H9 (cell line): ENCODE results near the gene PRTG. TPM values are rescaled to one million over a fixed set of nuclear protein-coding genes. Genes with fewer than 3 reads are reported as not detected.
A peak's percentile ranks its signal among the peaks of the same experiment; 100 is the strongest.

Source experiments
- DNase-seq: peaks from one replicate; pipeline ENCODE4 v3.0.0-alpha.2; 2017
- H2AFZ ChIP-seq: one replicate; pipeline ENCODE4 v1.6.1; 2013; ENCODE audit warnings: mild to moderate bottlenecking, low read length, control low read depth, moderate library complexity
- H2AK5ac ChIP-seq: 2 replicates; pipeline ENCODE4 v1.6.1; 2013; ENCODE audit warnings: low read length, control low read depth, mixed read lengths; ENCODE audit not compliant: insufficient read length
- H2BK120ac ChIP-seq: one replicate; pipeline ENCODE4 v1.6.1; 2013; ENCODE audit warnings: low read depth, mild to moderate bottlenecking, low read length, control low read depth, inconsistent platforms; ENCODE audit not compliant: poor library complexity, severe bottlenecking
- H2BK12ac ChIP-seq: 2 replicates; pipeline ENCODE4 v1.6.1; 2013; ENCODE audit warnings: low read length, control low read depth, mixed read lengths, low read depth; ENCODE audit not compliant: insufficient read length
- H2BK15ac ChIP-seq: 2 replicates; pipeline ENCODE4 v1.6.1; 2013; ENCODE audit warnings: low read depth, low read length, control low read depth
- H2BK20ac ChIP-seq: one replicate; pipeline ENCODE4 v1.6.1; 2013; ENCODE audit warnings: low read depth, mild to moderate bottlenecking, low read length, control low read depth, inconsistent platforms; ENCODE audit not compliant: poor library complexity, severe bottlenecking
- H2BK5ac ChIP-seq: 2 replicates; pipeline ENCODE4 v1.6.1; 2013; ENCODE audit warnings: low read length, control low read depth, mixed read lengths; ENCODE audit not compliant: insufficient read length
- H3K14ac ChIP-seq: 2 replicates; pipeline ENCODE4 v1.6.1; 2013; ENCODE audit warnings: low read length, control low read depth; ENCODE audit not compliant: insufficient read depth
- H3K18ac ChIP-seq: 2 replicates; pipeline ENCODE4 v1.6.1; 2013; ENCODE audit warnings: low read depth, mild to moderate bottlenecking, mixed read lengths, low read length, control low read depth; ENCODE audit not compliant: insufficient read length
- H3K23ac ChIP-seq: 2 replicates; pipeline ENCODE4 v1.6.1; 2013; ENCODE audit warnings: low read length, control low read depth, mixed read lengths, low read depth; ENCODE audit not compliant: insufficient read length
- H3K23me2 ChIP-seq: 2 replicates; pipeline ENCODE4 v1.6.1; 2013; ENCODE audit warnings: low read depth, mild to moderate bottlenecking, mixed read lengths, low read length, control low read depth; ENCODE audit not compliant: insufficient read length, poor library complexity, severe bottlenecking
- H3K27ac ChIP-seq: 2 replicates; pipeline ENCODE4 v1.5.1; 2013; ENCODE audit warnings: low read length, control low read depth, mixed read lengths, low read depth; ENCODE audit not compliant: insufficient read length
- H3K27me3 ChIP-seq: 2 replicates; pipeline ENCODE4 v1.6.1; 2013; ENCODE audit warnings: low read length, control low read depth, inconsistent platforms; ENCODE audit not compliant: insufficient read depth
- H3K4ac ChIP-seq: 2 replicates; pipeline ENCODE4 v1.6.1; 2013; ENCODE audit warnings: low read depth, mild to moderate bottlenecking, control low read depth, inconsistent platforms, low read length, moderate library complexity
- H3K4me1 ChIP-seq: 2 replicates; pipeline ENCODE4 v1.6.1; 2013; ENCODE audit warnings: low read length, control low read depth, inconsistent platforms; ENCODE audit not compliant: insufficient read depth
- H3K4me2 ChIP-seq: 2 replicates; pipeline ENCODE4 v1.6.1; 2013; ENCODE audit warnings: low read length, control low read depth, mixed read lengths; ENCODE audit not compliant: insufficient read length, insufficient read depth
- H3K56ac ChIP-seq: 2 replicates; pipeline ENCODE4 v1.6.1; 2013; ENCODE audit warnings: low read depth, mild to moderate bottlenecking, mixed read lengths, low read length, control low read depth; ENCODE audit not compliant: insufficient read length
- H3K79me1 ChIP-seq: 2 replicates; pipeline ENCODE4 v1.6.1; 2013; ENCODE audit warnings: low read depth, mild to moderate bottlenecking, moderate library complexity, low read length, control low read depth, inconsistent platforms; ENCODE audit not compliant: insufficient read depth, poor library complexity, severe bottlenecking
- H3K79me2 ChIP-seq: 2 replicates; pipeline ENCODE4 v1.6.1; 2013; ENCODE audit warnings: low read length, control low read depth, inconsistent platforms; ENCODE audit not compliant: insufficient read depth
- H3K9ac ChIP-seq: 2 replicates; pipeline ENCODE4 v1.6.1; 2013; ENCODE audit warnings: low read length, control low read depth, mixed read lengths; ENCODE audit not compliant: insufficient read length; ENCODE audit errors: extremely low read depth
- H3K9me3 ChIP-seq: one replicate; pipeline ENCODE4 v1.6.1; 2013; ENCODE audit warnings: low read depth, low read length, inconsistent platforms; ENCODE audit not compliant: control insufficient read depth
- H3T11ph ChIP-seq: one replicate; pipeline ENCODE4 v1.6.1; 2013; ENCODE audit warnings: mild to moderate bottlenecking, low read length, control low read depth, inconsistent platforms
- H4K20me1 ChIP-seq: one replicate; pipeline ENCODE4 v1.6.1; 2013; ENCODE audit not compliant: control insufficient read depth, insufficient read length, insufficient read depth
- H4K5ac ChIP-seq: 2 replicates; pipeline ENCODE4 v1.6.1; 2013; ENCODE audit warnings: low read depth, mild to moderate bottlenecking, mixed read lengths, low read length, control low read depth; ENCODE audit not compliant: insufficient read length
- H4K8ac ChIP-seq: replicated peaks from 2 replicates; pipeline ENCODE4 v1.6.1; 2013; ENCODE audit warnings: low read length, control low read depth, mixed read lengths, low read depth; ENCODE audit not compliant: insufficient read length
- H4K91ac ChIP-seq: 2 replicates; pipeline ENCODE4 v1.6.1; 2013; ENCODE audit warnings: low read depth, mild to moderate bottlenecking, moderate library complexity, mixed read lengths, low read length, control low read depth; ENCODE audit not compliant: insufficient read length
- H3K27ac Mint-ChIP-seq, 3 experiments: 2 replicates in 2 of 3; 3 replicates in 1 of 3; pipeline ENCODE4 v1.8.0; 2020 to 2021; ENCODE audit warnings: mixed read lengths in 3 of 3, mild to moderate bottlenecking in 1 of 3, moderate library complexity in 1 of 3
- H3K27me3 Mint-ChIP-seq: 2 replicates; pipeline ENCODE4 v1.8.0; 2021; ENCODE audit warnings: low read depth, mild to moderate bottlenecking, moderate library complexity, mixed read lengths
- H3K36me3 Mint-ChIP-seq, 3 experiments: 2 replicates in 2 of 3; 3 replicates in 1 of 3; pipeline ENCODE4 v1.8.0; 2020 to 2021; ENCODE audit warnings: low read depth in 3 of 3, mixed read lengths in 3 of 3; ENCODE audit not compliant: insufficient read depth in 1 of 3
- H3K4me1 Mint-ChIP-seq, 2 experiments: 2 replicates each; pipeline ENCODE4 v1.8.0; 2020; ENCODE audit warnings: mixed read lengths in 2 of 2
- H3K4me3 Mint-ChIP-seq, 2 experiments: 2 replicates in 1 of 2; 3 replicates in 1 of 2; pipeline ENCODE4 v1.8.0; 2020 to 2021; ENCODE audit warnings: mild to moderate bottlenecking in 2 of 2, mixed read lengths in 2 of 2, moderate library complexity in 1 of 2
- H3K9me3 Mint-ChIP-seq, 2 experiments: 2 replicates in 1 of 2; 3 replicates in 1 of 2; pipeline ENCODE4 v1.8.0; 2020; ENCODE audit warnings: mild to moderate bottlenecking in 2 of 2, mixed read lengths in 2 of 2, moderate library complexity in 1 of 2
- CTCF ChIP-seq: fragments of 200-600 bp; sonication (generic); conservative IDR thresholded peaks from 3 replicates; pipeline ENCODE4 v1.8.0; 2021; ENCODE audit warnings: antibody characterized with exemption, mild to moderate bottlenecking
- WGBS: extraction: QIAGEN DNeasy Blood & Tissue Kit; methylation state at CpG from one replicate; pipeline ENCODE4 v1.1.7; 2013; ENCODE audit warnings: missing lambda C conversion rate, low lambda C conversion rate, mixed read lengths; ENCODE audit not compliant: insufficient read length; ENCODE audit errors: extremely low coverage; 5-methylcytosine and 5-hydroxymethylcytosine counted together
- total RNA-seq: library from RNA; stranded (reverse); gene quantifications from 2 replicates; pipeline ENCODE4 v1.2.1, GENCODE V29; 2021

PRTG gene
- total RNA-seq, 1 experiment from 2014 or later, result 5.7 TPM

- H2BK12ac ChIP-seq, result no peak overlapping the region
- Mint-ChIP-seq H3K27ac (no peak overlapping the region; a peak in 1 of 7 replicates), H3K27me3 (peaks cover 63% of the 10 kb centered on the region), H3K36me3 (no peaks in the 10 kb centered on the region), H3K4me3 (peak overlapping the region; percentile 69 to 84), H3K9me3 (no peaks in the 10 kb centered on the region), H3K4me1 (peaks cover 4 to 7% of the 10 kb centered on the region in 2 experiments)
- no peak overlapping the region for H3K14ac ChIP-seq
- no peak overlapping the region for H3K9ac ChIP-seq
- peaks cover 12% of the 10 kb centered on the region for H3K23me2 ChIP-seq
- H3K79me1 ChIP-seq, result no peaks in the 10 kb centered on the region
- H2BK15ac ChIP-seq, result no peak overlapping the region
- no peak overlapping the region for H4K8ac ChIP-seq
- H4K20me1 ChIP-seq, result no peaks in the 10 kb centered on the region
- H2AFZ ChIP-seq, result no peak overlapping the region
- no peak overlapping the region for H3K23ac ChIP-seq
- H3K27me3 ChIP-seq, result peaks cover 57% of the 10 kb centered on the region
- no peak for DNase-seq
- no CpG with 5 or more reads among the region's 21 CpGs for WGBS
- no peak overlapping the region for H2AK5ac ChIP-seq
- no peak overlapping the region for H4K91ac ChIP-seq
- H3K4me1 ChIP-seq, result no peaks in the 10 kb centered on the region
- H2BK5ac ChIP-seq, result no peak overlapping the region
- H3K9me3 ChIP-seq, result no peaks in the 10 kb centered on the region
- H4K5ac ChIP-seq, result no peak overlapping the region
- H3K4me2 ChIP-seq, result peak overlapping the region; percentile 33
- TF ChIP-seq CTCF, result no peak
- H3K79me2 ChIP-seq, result no peaks in the 10 kb centered on the region
- no peak overlapping the region for H3T11ph ChIP-seq
- H3K18ac ChIP-seq, result no peak overlapping the region
- no peak overlapping the region for H2BK20ac ChIP-seq
- no peak overlapping the region for H2BK120ac ChIP-seq
- no peak overlapping the region for H3K56ac ChIP-seq
- no peak overlapping the region for H3K27ac ChIP-seq
- no peak overlapping the region for H3K4ac ChIP-seq
These were observed 1.0 kb upstream of the PRTG start for GRCh38 chr15:55743729-55744655.
